Gastrocnemius medialis (tissue), 4 donors: ENCODE measurements around the gene PPARGC1A. TPM values are rescaled to one million over a fixed set of nuclear protein-coding genes. Genes with fewer than 3 reads are reported as not detected.

Experiments
- ATAC-seq, 2 donors: fragments of 150-250 bp; one replicate each; pipeline ENCODE4 v1.9.1; 2016
- DNase-seq, 2 donors: peaks; one replicate each; pipeline ENCODE4 v3.0.0-alpha.2; 2019
- H3K27ac ChIP-seq, 4 donors: fragments of 200-600 bp; sonication (generic); 1 replicate in 1 of 4; 2 replicates in 3 of 4; pipeline ENCODE4 v1.5.1; 2016 to 2018; ENCODE audit warnings: mild to moderate bottlenecking in 2 of 4, moderate library complexity in 1 of 4
- H3K27me3 ChIP-seq, 3 donors: fragments of 200-600 bp; sonication (generic) in 2 of 3; 1 replicate in 1 of 3; 2 replicates in 2 of 3; pipeline versions ENCODE4 v1.5.1 to v1.6.0; 2016 to 2019; ENCODE audit warnings: mild to moderate bottlenecking in 1 of 3, moderate library complexity in 1 of 3
- H3K36me3 ChIP-seq, 2 donors: fragments of 200-600 bp; sonication (generic) in 1 of 2; one replicate each; pipeline ENCODE4 v1.5.1; 2017 to 2018
- H3K4me1 ChIP-seq, 2 donors: fragments of 200-600 bp; sonication (generic) in 1 of 2; one replicate each; pipeline ENCODE4 v1.5.1; 2016 to 2017; ENCODE audit warnings: mild to moderate bottlenecking in 2 of 2
- H3K4me3 ChIP-seq, 4 donors: fragments of 200-600 bp; sonication (generic) in 3 of 4; 1 replicate in 1 of 4; 2 replicates in 3 of 4; pipeline ENCODE4 v1.5.1; 2016 to 2019; ENCODE audit warnings: mild to moderate bottlenecking in 2 of 4
- H3K9me3 ChIP-seq, 3 donors: fragments of 200-600 bp; sonication (generic) in 2 of 3; 1 replicate in 1 of 3; 2 replicates in 2 of 3; pipeline ENCODE4 v1.5.1; 2016 to 2019
- CTCF ChIP-seq, 5 experiments: fragments of 450-650 bp in 3 of 5; fragments of 200-600 bp in 2 of 5; sonication (generic) in 2 of 5; IDR thresholded peaks in 4 of 5; conservative IDR thresholded peaks in 1 of 5; 1 replicate in 4 of 5; 2 replicates in 1 of 5; pipeline ENCODE4 v1.5.1; 2016 to 2019; ENCODE audit warnings: antibody characterized with exemption in 5 of 5, mild to moderate bottlenecking in 3 of 5, moderate library complexity in 3 of 5
- POLR2A ChIP-seq, 2 donors: fragments of 450-650 bp; IDR thresholded peaks; one replicate each; pipeline ENCODE4 v1.6.1; 2017; ENCODE audit warnings: antibody characterized with exemption in 2 of 2, mild to moderate bottlenecking in 2 of 2, moderate library complexity in 2 of 2
- in situ Hi-C, 4 donors: fragments of 200-750 bp; cut with MboI; loops; one replicate each; pipeline versions ENCODE4 v1.15.0 to v1.8.0; 2017; ENCODE audit warnings: low sequenced_read_pairs in 4 of 4
- intact Hi-C: fragments of 100-400 bp; cut with DNase I; formaldehyde crosslinking; loops from one replicate; pipeline ENCODE4 v1.15.1; 2023; ENCODE audit warnings: low total_unique reads
- total RNA-seq, 4 donors: library from RNA; depleted of rRNA; stranded (reverse); fragments of >200 nt; gene quantifications; one replicate each; pipeline versions ENCODE4 v1.1.0 to v1.2.3, GENCODE V29; 2016

Gene PPARGC1A
- total RNA-seq, 4 donors from 2014 or later, result 30.6 to 68.9 (median 52.3) TPM

- intact Hi-C loops, result no loop called here
- no peaks in the 10 kb centered on the region for H3K27me3 ChIP-seq
- peaks cover 2 to 18% of the 10 kb centered on the region in 2 donors for H3K36me3 ChIP-seq
- peak overlapping the region in 3 of 4 donors; percentile 12 to 69 (median 53) for H3K27ac ChIP-seq
- TF ChIP-seq POLR2A (IDR thresholded peaks at IDR 0.05) (no peak), CTCF (IDR thresholded peaks at IDR 0.05 in 4 of 5, conservative IDR thresholded peaks at IDR 0.05 in 1 of 5) (no peak)
- in situ Hi-C loops, result no loop called here
- peaks cover 22 to 41% of the 10 kb centered on the region in 2 donors for H3K4me1 ChIP-seq
- ATAC-seq, result peak in 1 of 2 donors; percentile 12
- H3K9me3 ChIP-seq, result no peaks in the 10 kb centered on the region
- DNase-seq, result no peak
- no peak overlapping the region for H3K4me3 ChIP-seq
These were observed 74.7 kb downstream of the PPARGC1A start for GRCh38 chr4:23814996-23815660.

GRCh38 chr4:23814587-23814986 is 75.3 kb downstream of the PPARGC1A start:
- H3K27ac ChIP-seq, result peak overlapping the region in 3 of 4 donors; percentile 12 to 54 (median 24)
- peaks cover 4 to 18% of the 10 kb centered on the region in 2 donors for H3K36me3 ChIP-seq
- H3K9me3 ChIP-seq, result no peaks in the 10 kb centered on the region
- H3K4me1 ChIP-seq, result peaks cover 22 to 41% of the 10 kb centered on the region in 2 donors
- ATAC-seq (no peak), DNase-seq (no peak)
- no peaks in the 10 kb centered on the region for H3K27me3 ChIP-seq
- no peak for TF ChIP-seq CTCF (IDR thresholded peaks at IDR 0.05 in 4 of 5, conservative IDR thresholded peaks at IDR 0.05 in 1 of 5)
- TF ChIP-seq POLR2A (IDR thresholded peaks at IDR 0.05), result no peak
- no peak overlapping the region for H3K4me3 ChIP-seq
- in situ Hi-C loops, result no loop called here
- intact Hi-C loops, result no loop called here

GRCh38 chr4:23811161-23811560 is 78.7 kb downstream of the PPARGC1A start:
- DNase-seq (no peak), ATAC-seq (no peak)
- Histone ChIP-seq H3K4me1 (peaks cover 0 to 10% of the 10 kb centered on the region in 2 donors), H3K4me3 (no peak overlapping the region), H3K27ac (peak overlapping the region in 1 of 4 donors; percentile 12), H3K9me3 (no peaks in the 10 kb centered on the region), H3K36me3 (peaks cover 4 to 24% of the 10 kb centered on the region in 2 donors), H3K27me3 (no peaks in the 10 kb centered on the region)
- intact Hi-C loops, result no loop called here
- in situ Hi-C loops, result no loop called here
- TF ChIP-seq CTCF (IDR thresholded peaks at IDR 0.05 in 4 of 5, conservative IDR thresholded peaks at IDR 0.05 in 1 of 5), result no peak
- TF ChIP-seq POLR2A (IDR thresholded peaks at IDR 0.05), result no peak

- peak in 1 of 2 donors; percentile 66 for ATAC-seq
- no peak overlapping the region for H3K4me3 ChIP-seq
- H3K27ac ChIP-seq, result no peak overlapping the region
- peaks cover 0 to 3% of the 10 kb centered on the region in 2 donors for H3K4me1 ChIP-seq
- intact Hi-C loops (no loop called here), in situ Hi-C loops (no loop called here)
- H3K9me3 ChIP-seq, result no peaks in the 10 kb centered on the region
- H3K27me3 ChIP-seq, result no peaks in the 10 kb centered on the region
- DNase-seq, result no peak
- peaks cover 4 to 16% of the 10 kb centered on the region in 2 donors for H3K36me3 ChIP-seq
- no peak for TF ChIP-seq POLR2A (IDR thresholded peaks at IDR 0.05)
- TF ChIP-seq CTCF (IDR thresholded peaks at IDR 0.05 in 4 of 5, conservative IDR thresholded peaks at IDR 0.05 in 1 of 5), result no peak
These were observed 84.4 kb downstream of the PPARGC1A start for GRCh38 chr4:23805450-23805851.
